HG03280 (cell line): ENCODE measurements around the gene TEAD4.

Experiments used
- ATAC-seq: cut with Tn5 transposase; IDR thresholded peaks from one replicate; pipeline ENCODE4 v1.9.1; 2021; ENCODE audit warnings: mild to moderate bottlenecking, moderate library complexity; ENCODE audit not compliant: unreplicated experiment

TEAD4 gene

GRCh38 chr12:3028108-3028507 is 68.9 kb downstream of the TEAD4 start:
- no peak for ATAC-seq

- no peak for ATAC-seq
Measured at GRCh38 chr12:3030821-3031429, 71.7 kb downstream of the TEAD4 start.

- ATAC-seq, result no peak
Measured at GRCh38 chr12:3032161-3032560, 73.0 kb downstream of the TEAD4 start.

- no peak for ATAC-seq
Measured at GRCh38 chr12:3032770-3033538, 73.8 kb downstream of the TEAD4 start.

GRCh38 chr12:3033539-3033867 is 74.3 kb downstream of the TEAD4 start:
- no peak for ATAC-seq

- no peak for ATAC-seq
Measured at GRCh38 chr12:3034067-3034750, 75.0 kb downstream of the TEAD4 start.

- no peak for ATAC-seq
Measured at GRCh38 chr12:3035171-3035570, 76.0 kb downstream of the TEAD4 start.

- ATAC-seq, result no peak
Measured at GRCh38 chr12:3035815-3036702, 76.9 kb downstream of the TEAD4 start.

GRCh38 chr12:3036901-3037600 is 77.9 kb downstream of the TEAD4 start:
- no peak for ATAC-seq

- ATAC-seq, result no peak
Measured at GRCh38 chr12:3038166-3038565, 79.0 kb downstream of the TEAD4 start.

- ATAC-seq, result no peak
Measured at GRCh38 chr12:3038926-3039510, 79.8 kb downstream of the TEAD4 start.

- ATAC-seq, result no peak
Measured at GRCh38 chr12:3040026-3040656, 80.9 kb downstream of the TEAD4 start.

- no peak for ATAC-seq
Measured at GRCh38 chr12:3040663-3041544, 81.7 kb downstream of the TEAD4 start.

GRCh38 chr12:3041558-3042164 is 82.5 kb downstream of the TEAD4 start:
- ATAC-seq, result peak; percentile 55

GRCh38 chr12:3042394-3042793 is 83.2 kb downstream of the TEAD4 start:
- no peak for ATAC-seq

- no peak for ATAC-seq
Measured at GRCh38 chr12:3042826-3043225, 83.6 kb downstream of the TEAD4 start.

- no peak for ATAC-seq
Measured at GRCh38 chr12:3043406-3043805, 84.2 kb downstream of the TEAD4 start.

- ATAC-seq, result no peak
Measured at GRCh38 chr12:3044141-3044630, 85.0 kb downstream of the TEAD4 start.
